ENCODE data around the gene CCT6B.

DNA sequence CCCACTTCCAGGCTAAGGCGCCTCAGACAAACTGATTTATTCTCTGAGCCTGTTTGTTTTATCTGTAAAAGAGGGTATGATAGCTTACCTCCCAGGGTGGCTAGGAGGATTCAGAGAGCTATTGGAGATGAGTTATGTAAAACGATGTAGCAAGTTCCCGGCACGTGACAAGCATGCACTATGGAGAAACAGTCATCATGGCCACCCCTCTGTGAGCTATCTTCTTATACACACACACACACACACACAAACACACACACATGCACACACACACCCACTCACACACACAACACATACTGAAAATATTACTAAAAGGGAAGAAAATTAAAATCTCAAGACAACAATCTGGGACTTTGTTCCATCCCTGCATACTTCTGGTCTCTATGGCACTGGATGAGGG, 66.3 kb downstream of the CCT6B start:
- TF ChIP-seq, protein P1, sequence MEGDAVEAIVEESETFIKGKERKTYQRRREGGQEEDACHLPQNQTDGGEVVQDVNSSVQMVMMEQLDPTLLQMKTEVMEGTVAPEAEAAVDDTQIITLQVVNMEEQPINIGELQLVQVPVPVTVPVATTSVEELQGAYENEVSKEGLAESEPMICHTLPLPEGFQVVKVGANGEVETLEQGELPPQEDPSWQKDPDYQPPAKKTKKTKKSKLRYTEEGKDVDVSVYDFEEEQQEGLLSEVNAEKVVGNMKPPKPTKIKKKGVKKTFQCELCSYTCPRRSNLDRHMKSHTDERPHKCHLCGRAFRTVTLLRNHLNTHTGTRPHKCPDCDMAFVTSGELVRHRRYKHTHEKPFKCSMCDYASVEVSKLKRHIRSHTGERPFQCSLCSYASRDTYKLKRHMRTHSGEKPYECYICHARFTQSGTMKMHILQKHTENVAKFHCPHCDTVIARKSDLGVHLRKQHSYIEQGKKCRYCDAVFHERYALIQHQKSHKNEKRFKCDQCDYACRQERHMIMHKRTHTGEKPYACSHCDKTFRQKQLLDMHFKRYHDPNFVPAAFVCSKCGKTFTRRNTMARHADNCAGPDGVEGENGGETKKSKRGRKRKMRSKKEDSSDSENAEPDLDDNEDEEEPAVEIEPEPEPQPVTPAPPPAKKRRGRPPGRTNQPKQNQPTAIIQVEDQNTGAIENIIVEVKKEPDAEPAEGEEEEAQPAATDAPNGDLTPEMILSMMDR (IDR thresholded peaks at IDR 0.05), result no peak
- no peak for TF ChIP-seq POLR2A (IDR thresholded peaks at IDR 0.05)
